CD4-positive, alpha-beta T cell treated with Interleukin-6 at 100 ng/mL for 8 hours (primary cell): Measurements from ENCODE around the gene GMEB1.
A peak's percentile ranks its signal among the peaks of the same experiment; 100 is the strongest.
"Not testable (repeated sequence)": the region's sequence is repeated elsewhere in the genome, so short reads cannot be mapped to it uniquely, and the experiment has no call there.

ENCODE experiments used
- DNase-seq: peaks from one replicate; pipeline ENCODE4 v3.0.0-alpha.2; 2020; ENCODE audit warnings: mixed read lengths, low spot score

Gene GMEB1

DNA sequence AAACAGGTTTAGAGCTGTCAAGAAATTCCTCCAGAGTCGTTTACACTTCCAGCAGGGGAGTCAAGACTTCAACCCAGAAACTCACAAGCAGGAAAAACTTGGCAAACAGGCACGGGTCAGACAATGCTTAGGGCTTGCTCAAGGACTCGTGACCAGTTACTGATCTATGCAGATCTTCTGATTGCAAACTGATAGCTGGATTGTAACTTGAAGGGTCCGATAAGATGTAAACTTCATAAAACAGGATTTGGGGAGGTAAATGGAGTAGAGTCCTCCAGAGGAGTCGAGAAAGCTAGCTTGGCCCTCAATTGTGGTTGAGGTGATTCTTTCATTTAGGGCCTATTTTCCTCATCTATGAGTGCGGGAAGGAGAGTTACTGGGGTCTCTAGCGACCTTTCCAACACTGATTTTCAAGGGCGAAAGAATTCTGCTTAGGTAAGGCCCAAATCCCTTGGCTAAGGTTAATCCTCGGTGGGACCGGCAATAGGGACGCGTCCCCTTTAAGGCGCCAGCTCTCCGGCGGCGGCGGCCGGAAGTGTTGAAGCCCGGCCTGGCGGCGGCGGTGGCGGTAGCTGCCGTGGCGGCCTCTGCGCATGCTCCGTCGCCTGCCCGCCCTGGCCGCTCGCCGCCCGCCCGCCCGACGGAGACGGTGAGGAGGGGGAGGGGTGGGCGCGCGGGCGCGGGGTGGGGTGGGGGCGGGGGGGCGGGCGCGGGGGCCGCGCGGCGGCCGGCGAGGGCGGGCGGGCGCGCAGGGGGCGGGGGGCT lies at the start of gene GMEB1:
Gene GMEB1 (plus strand): TSS at position 594 of the 765 bp plus-strand sequence. CDS start 14,829 bp downstream, outside the sequence.
- peak; percentile 85 for DNase-seq

GRCh38 chr1:28631713-28632112 lies 36.9 kb upstream of the GMEB1 start:
- DNase-seq: no peak

- DNase-seq: no peak
Measured at GRCh38 chr1:28632560-28632959, 36.0 kb upstream of the GMEB1 start.

DNA sequence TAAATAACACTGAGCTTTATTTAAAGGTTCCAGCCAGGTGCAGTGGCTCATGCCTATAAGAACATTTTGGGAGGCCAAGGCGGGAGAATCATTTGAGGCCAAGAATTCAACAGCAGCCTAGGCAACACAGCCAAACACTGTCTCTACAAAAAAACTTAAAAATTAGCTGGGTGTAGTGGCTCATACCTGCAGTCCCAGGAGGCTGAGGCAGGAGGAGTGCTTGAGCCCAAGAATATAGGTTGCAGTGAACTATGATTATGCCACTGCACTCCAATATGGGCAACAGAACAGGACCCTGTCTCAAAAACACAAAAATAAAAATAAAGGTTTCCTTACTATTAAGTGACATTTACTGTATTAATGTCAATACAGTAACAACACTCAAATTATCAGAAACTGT lies 27.8 kb upstream of the GMEB1 start:
- DNase-seq: peak; percentile 24

DNA sequence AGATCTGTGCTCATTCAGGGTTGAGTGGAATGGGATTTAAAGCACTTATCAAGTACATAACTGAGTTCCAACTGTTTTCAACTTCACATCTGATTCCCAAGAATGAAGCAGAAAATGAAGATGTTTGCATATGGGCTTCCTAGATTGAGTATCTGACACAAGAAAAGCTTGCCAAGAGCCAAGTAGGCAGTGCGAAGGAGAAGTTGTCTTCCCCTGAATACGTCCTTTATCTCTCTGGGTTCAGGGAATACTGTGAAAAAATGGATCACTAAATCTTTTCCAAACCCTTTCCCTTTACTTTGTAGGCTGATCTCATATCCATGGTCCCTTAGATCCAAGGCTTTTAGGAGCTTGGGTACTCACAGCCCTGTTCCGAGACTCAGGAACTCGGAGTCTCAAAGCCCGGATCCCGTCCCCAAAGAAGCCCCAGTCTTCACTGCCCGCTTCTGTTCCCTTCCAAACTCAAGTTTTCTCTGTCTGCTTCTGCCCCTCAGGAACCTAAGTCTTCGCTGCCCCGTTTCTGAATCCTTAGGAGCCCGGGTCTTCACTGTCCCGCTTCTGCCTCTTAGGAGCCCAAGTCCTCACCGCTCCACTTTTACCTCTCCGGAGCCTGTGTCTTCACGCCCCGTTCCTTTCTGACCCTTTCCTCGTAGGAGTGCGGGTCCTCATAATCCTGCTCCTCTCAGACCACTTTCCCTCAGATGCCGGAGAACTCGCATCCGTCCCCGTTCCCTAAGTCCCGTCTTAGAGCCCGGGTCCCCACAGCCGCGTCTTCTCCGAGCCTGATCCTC lies 26.3 kb upstream of the GMEB1 start:
- DNase-seq: no peak

DNA sequence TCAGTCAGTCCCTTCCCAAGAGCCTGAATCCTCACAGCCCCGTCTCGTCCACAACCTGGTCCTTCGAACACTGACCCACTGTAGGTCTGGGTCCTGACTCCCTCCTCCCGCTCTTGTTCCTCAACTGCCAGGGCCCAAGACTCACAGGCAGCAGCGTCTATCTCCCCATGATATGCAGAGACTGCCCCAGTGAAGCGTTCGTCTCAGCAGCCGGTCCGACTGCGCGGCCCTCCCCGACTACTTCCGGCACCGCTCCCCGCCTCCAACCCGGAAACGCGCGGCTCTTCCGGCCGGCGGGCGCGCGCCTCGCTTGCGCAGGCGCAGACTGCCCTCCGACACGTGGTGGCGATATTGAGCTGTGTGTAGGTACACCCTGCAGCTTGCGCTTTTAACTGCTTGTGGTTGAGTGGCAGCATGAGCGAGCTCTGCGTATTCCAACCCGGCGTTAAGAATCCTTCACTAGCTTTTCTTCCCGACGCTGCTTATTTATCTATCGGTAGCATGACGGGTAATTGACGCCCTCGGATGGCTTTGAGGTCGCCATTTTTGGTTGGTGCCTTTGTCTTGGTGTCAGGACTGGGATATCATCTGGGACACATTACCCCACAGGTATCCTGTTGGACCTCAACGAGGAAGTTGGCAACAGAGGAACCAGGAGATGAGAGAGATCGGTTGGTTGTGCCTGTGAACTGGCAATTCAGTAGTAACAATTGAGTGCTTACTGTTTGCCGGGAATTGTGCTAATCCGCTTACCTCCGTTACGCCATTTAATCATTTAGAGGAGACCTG lies 25.5 kb upstream of the GMEB1 start, which contains the start of gene TAF12:
Gene TAF12 (minus strand): TSS at position 221 of the 789 bp plus-strand sequence. CDS start 20,986 bp downstream, outside the sequence.
- peak; percentile 94 for DNase-seq

- no peak for DNase-seq
Measured at GRCh38 chr1:28644494-28644893, 24.1 kb upstream of the GMEB1 start.

GRCh38 chr1:28645406-28645805 lies 23.2 kb upstream of the GMEB1 start:
- not testable (repeated sequence) for DNase-seq

- no peak for DNase-seq
Measured at GRCh38 chr1:28646040-28646439, 22.5 kb upstream of the GMEB1 start.

- peak; percentile 94 for DNase-seq
Measured at GRCh38 chr1:28648008-28648473, 20.5 kb upstream of the GMEB1 start.

- DNase-seq: peak; percentile 90
Measured at GRCh38 chr1:28648474-28649198, 19.9 kb upstream of the GMEB1 start, which contains the start of gene RNU11. Gene RNU11, plus strand, starts transcription at chr1:28648600.

DNA sequence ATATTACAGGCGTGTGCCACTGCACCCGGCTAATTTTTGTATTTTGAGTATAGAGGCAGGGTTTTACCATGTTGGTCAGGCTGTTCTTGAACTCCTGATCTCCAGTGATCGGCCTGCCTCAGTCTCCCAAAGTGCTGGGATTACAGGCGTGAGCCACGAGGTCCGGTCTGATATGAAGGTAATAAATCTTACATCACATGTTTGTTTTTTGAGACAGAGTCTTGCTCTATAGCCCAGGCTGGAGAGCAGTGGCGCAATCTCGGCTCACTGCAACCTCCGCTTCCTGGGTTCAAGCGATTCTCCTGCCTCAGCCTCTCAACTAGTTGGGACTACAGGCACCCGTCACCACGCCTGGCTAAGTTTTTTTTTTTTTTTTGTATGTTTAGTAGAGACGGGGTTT lies 15.5 kb upstream of the GMEB1 start:
- DNase-seq: not testable (repeated sequence)

DNA sequence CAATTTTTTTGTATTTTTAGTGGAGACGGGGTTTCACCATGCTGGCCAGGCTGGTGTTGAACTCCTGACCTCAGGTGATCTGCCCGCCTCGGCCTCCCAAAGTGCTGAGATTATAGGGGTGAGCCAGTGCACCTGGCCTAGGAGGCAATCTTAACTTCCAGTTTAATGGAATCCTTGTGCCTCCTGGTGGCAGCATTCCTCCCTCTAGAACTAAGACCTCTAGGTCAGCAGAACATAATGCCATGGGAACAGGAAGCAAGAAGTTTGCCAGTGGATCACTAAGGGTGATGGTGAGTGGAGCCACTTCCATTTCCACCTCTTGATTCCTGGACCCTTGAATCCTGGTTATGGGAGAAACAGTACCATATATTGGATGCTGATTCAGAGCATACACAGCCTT lies 14.7 kb upstream of the GMEB1 start:
- peak; percentile 10 for DNase-seq

DNA sequence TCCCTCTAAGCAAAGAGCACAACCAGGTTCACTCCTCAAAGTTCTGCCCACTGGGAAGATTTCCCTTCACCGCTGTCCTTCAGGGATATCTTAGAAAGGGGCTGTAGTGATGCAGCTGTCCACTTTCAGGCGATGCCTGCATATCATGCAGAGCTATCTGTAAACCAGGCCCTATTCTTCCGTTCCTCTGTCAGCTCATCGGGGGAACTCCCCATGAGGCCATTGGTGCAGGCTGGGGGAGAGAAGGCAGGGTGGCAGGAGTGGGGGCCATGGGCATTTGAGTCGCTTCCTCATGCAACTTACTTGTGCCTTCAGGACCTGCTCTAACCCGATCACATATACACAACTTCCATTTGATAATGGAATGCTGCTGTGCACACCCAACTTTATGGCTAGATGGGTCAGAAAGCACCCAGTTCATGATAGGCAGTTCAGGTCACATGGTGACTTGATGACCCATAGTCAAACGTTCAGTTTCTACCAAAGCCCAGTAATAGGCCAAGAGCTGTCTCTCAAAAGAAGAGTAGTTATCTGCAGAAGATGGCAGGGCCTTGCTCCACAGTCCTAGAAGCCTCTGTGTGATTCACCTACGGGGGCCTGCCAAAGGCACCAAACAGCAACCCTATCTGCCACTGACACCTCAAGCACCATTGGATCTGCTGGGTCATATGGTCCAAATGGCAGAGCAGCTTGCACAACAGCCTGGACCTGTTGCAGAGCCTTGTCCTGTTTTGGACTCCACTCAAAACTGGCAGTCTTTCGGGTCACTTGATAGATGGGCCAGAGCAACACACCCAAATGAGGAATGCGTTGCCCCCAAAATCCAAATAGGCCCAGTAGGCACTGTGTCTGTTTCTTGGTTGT lies 12.9 kb upstream of the GMEB1 start:
- DNase-seq: not testable (repeated sequence)

GRCh38 chr1:28656335-28656734 lies 12.2 kb upstream of the GMEB1 start:
- no peak for DNase-seq

- DNase-seq: no peak
Measured at GRCh38 chr1:28663871-28664470, 4.6 kb upstream of the GMEB1 start.

GRCh38 chr1:28666806-28667205 lies 1.8 kb upstream of the GMEB1 start:
- no peak for DNase-seq

- DNase-seq: peak; percentile 12
Measured at GRCh38 chr1:28668956-28669723, 556 bp downstream of the GMEB1 start.

DNA sequence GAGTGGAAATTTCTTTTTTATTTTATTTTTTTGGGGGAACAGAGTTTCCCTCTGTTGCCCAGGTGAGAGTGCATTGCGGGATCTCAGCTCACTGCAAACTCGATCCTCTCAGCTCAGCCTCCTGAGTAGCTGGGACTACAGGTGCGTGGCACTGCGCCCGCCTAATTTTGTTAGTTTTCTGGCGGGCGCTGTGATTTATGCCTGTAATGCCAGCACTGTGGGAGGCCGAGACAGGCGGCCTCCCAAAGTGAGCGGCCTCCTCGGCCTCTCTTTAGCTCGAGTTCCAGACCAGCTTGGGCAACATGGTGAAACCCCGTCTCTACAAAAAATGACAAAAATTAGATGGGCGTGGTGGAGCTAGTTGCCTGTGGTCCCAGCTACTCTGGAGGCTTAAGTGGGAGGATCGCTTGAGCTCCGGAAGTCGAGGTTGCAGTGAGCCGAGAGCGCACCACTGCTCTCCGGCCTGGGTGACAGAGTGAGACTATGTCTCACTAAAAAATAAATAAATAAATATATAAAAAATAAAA lies 2.7 kb downstream of the GMEB1 start:
- DNase-seq: no peak
